HG03521 (cell line): ENCODE data around the gene TMEM232.
"Not testable (repeated sequence)": the region's sequence is repeated elsewhere in the genome, so short reads cannot be mapped to it uniquely, and the experiment has no call there.

Experiments used
- ATAC-seq: cut with Tn5 transposase; IDR thresholded peaks from one replicate; pipeline ENCODE4 v1.9.1; 2021; ENCODE audit warnings: mild to moderate bottlenecking, moderate library complexity; ENCODE audit not compliant: unreplicated experiment

TMEM232 gene

GRCh38 chr5:110707260-110707844, 19.1 kb downstream of the TMEM232 start:
- no peak for ATAC-seq

GRCh38 chr5:110705349-110705748, 21.1 kb downstream of the TMEM232 start:
- no peak for ATAC-seq

GRCh38 chr5:110703481-110703880, 23.0 kb downstream of the TMEM232 start:
- ATAC-seq, result no peak

GRCh38 chr5:110702704-110703103, 23.8 kb downstream of the TMEM232 start:
- no peak for ATAC-seq

- ATAC-seq, result no peak
These were observed 24.2 kb downstream of the TMEM232 start for GRCh38 chr5:110702300-110702699.

GRCh38 chr5:110692669-110693068, 33.8 kb downstream of the TMEM232 start:
- not testable (repeated sequence) for ATAC-seq

GRCh38 chr5:110690587-110690986, 35.9 kb downstream of the TMEM232 start:
- ATAC-seq, result not testable (repeated sequence)

GRCh38 chr5:110687485-110687884, 39.0 kb downstream of the TMEM232 start:
- no peak for ATAC-seq

GRCh38 chr5:110686270-110686669, 40.2 kb downstream of the TMEM232 start:
- ATAC-seq, result no peak

- no peak for ATAC-seq
These were observed 44.5 kb downstream of the TMEM232 start for GRCh38 chr5:110681953-110682352.

- no peak for ATAC-seq
These were observed 45.4 kb downstream of the TMEM232 start for GRCh38 chr5:110681109-110681508.

- not testable (repeated sequence) for ATAC-seq
These were observed 49.9 kb downstream of the TMEM232 start for GRCh38 chr5:110676554-110676953.

GRCh38 chr5:110665184-110665726, 61.2 kb downstream of the TMEM232 start:
- ATAC-seq, result no peak

- ATAC-seq, result peak; percentile 80
These were observed 62.9 kb downstream of the TMEM232 start for GRCh38 chr5:110663525-110663924.

- no peak for ATAC-seq
These were observed 68.5 kb downstream of the TMEM232 start for GRCh38 chr5:110658006-110658405.

- no peak for ATAC-seq
These were observed 73.1 kb downstream of the TMEM232 start for GRCh38 chr5:110653231-110653970.

GRCh38 chr5:110651507-110651906, 75.0 kb downstream of the TMEM232 start:
- ATAC-seq, result no peak

- no peak for ATAC-seq
These were observed 82.1 kb downstream of the TMEM232 start for GRCh38 chr5:110644357-110644756.

- no peak for ATAC-seq
These were observed 87.2 kb downstream of the TMEM232 start for GRCh38 chr5:110638970-110639902.

GRCh38 chr5:110634475-110634874, 92.0 kb downstream of the TMEM232 start:
- no peak for ATAC-seq

GRCh38 chr5:110631236-110631635, 95.2 kb downstream of the TMEM232 start:
- no peak for ATAC-seq
